HG03432 (cell line): Measurements from ENCODE around the gene A4GALT.
"Not testable (repeated sequence)": the region's sequence is repeated elsewhere in the genome, so short reads cannot be mapped to it uniquely, and the experiment has no call there.

Source experiments
- ATAC-seq: cut with Tn5 transposase; IDR thresholded peaks from one replicate; pipeline ENCODE4 v1.9.1; 2021; ENCODE audit warnings: mild to moderate bottlenecking, moderate library complexity; ENCODE audit not compliant: unreplicated experiment

The A4GALT gene, protein sequence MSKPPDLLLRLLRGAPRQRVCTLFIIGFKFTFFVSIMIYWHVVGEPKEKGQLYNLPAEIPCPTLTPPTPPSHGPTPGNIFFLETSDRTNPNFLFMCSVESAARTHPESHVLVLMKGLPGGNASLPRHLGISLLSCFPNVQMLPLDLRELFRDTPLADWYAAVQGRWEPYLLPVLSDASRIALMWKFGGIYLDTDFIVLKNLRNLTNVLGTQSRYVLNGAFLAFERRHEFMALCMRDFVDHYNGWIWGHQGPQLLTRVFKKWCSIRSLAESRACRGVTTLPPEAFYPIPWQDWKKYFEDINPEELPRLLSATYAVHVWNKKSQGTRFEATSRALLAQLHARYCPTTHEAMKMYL

DNA sequence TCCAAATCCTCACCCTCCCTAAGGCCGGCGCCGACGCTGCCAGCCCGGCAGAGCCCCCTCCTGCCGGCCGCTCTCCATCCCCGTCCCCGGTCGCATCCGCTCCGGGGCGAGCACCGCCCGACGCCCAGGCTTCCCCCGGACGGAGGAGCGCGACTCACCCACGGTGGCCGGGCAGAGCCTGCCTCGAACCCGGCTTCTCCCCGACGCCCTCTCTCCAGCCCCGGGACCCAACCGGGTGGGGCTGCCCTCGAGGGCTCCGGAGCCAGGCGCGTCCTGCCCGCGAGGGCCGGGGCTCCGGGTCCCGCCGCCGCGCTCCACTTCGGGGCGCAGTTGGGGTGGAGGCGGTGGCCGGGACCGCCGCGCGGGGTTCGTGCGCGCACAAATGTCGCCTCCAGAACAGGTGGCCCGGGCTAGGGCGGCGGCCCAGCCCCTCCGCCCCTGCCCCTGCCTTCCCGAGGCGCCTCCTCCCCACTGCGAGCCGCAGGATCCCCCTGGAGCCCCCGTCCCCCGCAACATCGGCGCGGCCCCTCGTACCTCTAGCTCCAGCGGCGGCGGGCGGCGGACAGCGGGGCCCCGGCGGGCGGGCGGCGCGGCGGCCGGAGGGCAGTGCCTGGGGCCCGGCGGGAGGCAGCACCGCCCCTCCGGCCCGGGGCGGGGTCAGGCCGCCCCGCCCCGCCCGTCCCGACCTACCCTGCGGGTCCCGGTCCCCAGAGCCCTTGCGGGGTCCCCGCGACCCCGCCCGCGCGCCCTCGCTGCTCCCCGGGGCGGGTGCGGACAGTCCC is at the start of gene A4GALT:
TSS of gene A4GALT (minus strand) at position 608 of the 782 bp plus-strand sequence. CDS start 26,919 bp downstream, outside the sequence.
- peak; percentile 28 for ATAC-seq

DNA sequence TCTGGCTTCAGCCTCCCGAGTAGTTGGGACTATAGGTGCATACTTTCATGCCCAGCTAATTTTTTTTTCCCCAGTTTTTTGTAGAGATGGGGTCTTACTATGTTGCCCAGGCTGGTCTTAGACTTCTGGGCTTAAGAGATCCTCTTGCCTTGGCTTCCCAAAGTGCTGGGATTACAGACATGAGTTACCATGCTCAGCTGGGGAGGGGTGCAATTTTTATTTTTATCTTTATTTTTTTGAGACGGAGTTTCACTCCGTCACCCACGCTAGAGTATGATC is 49.7 kb upstream of the A4GALT start:
- ATAC-seq = no peak

DNA sequence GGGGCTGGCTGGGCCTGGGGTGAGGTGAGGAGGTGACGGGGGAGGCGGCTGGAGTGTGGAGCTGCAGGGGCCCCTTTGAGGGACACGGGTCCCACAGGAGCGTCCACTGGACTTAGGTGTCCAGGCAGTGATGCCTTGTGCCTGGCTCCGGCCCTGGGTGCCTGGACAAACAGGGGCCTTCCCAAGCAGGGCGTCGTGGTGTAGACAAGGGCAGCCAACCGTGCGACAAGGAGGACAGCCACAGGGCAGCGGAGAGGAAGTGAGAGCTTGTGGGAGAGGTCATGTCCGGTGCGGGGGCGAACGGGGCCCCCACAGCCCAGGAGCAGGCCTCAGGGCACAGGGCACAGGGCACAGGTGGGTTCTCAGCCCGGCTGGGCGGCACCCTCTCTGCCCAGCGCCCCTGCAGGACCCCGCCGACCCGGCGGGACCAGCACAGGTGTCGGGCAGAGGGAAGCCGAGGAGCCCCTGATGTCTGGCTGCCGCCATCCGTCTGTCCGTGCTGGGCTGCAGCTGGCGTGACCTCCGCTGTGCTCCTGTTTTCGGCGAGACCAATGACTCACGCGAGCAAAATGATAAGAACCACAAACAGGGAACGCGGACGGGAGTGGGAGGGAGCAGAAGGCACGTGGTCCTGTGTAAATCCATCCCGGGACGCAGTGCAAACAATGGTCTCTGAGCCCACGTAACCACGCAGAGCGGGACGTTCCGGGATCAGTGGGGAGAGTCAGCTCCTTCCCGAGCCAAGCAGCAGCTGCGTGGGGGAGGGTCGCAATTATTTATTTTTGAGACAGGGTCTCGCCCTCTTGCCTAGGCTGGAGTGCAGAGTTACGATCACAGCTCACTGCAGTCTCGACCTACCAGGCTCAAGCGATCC is 49.1 kb upstream of the A4GALT start:
- ATAC-seq = peak; percentile 79

DNA sequence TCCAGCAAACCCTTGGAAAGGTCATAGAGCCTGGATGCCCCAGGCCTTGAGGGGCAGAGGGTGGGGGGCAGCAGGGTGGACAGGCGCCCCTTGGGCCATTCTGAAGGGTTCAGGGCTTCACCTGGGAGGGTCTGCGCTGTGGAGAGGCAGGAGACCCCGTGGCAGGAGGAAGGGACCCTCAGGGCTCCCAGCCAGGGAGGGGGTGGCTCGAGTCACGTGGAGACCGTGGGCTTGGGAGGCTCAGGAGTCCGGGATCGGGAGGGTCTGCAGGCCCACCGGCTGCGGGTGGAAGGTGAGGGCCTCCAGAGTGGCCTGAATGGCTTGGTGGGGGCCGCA is 48.5 kb upstream of the A4GALT start:
- ATAC-seq = no peak

DNA sequence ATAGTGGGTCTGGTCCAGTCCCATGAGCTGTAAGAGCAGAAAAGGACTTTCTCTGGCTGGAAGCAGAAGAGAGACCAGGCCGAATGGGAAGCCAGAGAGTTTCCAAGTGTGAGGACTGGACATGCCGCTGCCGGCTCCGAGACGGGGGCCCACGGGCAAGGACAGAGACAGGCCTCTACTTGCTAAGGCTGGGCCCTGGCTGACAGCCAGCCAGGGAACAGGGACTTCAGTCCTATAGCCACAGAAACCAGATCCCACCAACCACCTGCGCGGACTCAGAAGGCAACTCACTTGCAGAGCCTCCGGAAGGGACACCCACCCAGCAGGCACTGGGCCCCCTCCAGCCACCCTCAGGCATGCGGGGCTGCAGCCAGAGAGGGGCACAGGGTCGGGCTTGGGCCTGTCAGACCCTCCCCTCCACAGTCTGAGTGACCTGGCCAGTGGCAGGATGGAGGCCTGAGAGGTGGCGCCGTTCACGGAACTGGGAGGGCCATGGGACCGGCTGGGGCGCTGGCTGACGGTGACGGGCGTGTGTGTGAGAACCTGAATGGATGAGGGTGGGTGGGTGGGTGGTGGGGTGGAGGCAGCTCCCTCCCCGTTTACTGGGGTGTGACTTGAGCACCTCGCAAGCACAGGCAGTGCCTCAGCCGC is 47.8 kb upstream of the A4GALT start:
- no peak for ATAC-seq

DNA sequence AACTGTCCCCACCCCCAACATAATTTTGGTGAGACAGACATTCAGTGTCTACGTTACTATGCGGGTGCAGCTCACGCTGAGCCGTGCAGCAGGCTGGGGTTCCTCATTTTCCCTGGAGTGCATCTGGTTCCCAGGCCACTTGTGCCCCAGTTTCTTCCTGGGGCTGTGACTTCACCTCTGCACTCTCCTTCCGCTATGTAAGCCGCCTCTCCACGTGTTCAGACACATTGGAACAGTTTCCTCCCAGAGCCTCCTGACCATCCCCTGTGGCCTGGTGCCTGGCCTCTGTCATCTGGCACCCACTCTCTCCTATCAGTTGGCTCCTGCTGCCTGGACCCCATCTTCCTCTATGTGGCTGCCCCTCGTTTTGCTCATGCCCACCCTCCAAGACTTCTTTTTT is 46.2 kb upstream of the A4GALT start:
- ATAC-seq = no peak

DNA sequence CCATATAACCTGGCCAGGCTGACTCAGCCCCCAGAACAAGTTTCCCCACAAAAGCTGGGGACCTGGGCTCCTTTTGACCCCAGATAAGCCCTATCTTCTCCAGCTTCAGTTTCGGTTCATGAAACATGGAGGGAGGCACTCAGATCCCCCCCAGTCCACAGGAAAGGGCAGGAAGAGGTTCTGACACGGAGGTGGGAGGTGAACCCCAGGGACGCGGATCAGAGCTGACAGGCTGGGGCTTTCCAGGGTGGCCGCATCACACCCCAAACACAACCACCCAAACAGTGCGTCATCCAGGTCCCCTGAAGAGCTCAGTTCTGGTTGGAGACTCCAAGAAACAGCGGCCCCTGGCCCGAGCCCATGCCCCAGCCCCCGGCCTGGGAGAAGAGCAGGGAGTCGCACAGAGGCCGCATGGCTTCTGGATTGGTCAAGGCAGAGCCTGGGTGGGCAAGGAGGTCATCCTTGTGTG is 44.3 kb upstream of the A4GALT start:
- ATAC-seq = no peak

DNA sequence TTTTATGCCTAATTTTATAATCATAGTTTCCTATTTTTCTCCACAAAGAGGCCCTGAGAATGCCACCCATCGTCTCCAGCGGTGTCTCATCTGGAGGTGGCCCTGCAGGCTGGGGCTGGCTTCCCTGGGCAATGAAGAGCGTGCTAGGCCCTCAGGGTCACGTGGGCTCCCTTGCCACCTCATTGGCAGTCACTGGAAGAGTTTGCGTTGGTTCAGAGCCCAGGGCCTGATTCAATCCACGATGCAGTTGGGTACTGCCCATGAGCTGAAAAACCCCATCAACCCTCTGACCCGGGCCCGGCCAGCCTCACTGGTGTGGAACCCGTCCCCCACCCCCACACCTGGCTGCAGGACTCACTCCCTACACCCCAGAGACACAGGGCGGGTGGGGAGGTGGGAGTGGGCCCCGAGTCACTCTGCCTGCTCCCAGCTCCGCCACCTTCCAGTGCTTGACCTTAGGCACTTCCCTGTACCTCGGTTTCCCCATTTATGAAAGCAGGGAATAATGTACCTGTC is 43.4 kb upstream of the A4GALT start:
- no peak for ATAC-seq

DNA sequence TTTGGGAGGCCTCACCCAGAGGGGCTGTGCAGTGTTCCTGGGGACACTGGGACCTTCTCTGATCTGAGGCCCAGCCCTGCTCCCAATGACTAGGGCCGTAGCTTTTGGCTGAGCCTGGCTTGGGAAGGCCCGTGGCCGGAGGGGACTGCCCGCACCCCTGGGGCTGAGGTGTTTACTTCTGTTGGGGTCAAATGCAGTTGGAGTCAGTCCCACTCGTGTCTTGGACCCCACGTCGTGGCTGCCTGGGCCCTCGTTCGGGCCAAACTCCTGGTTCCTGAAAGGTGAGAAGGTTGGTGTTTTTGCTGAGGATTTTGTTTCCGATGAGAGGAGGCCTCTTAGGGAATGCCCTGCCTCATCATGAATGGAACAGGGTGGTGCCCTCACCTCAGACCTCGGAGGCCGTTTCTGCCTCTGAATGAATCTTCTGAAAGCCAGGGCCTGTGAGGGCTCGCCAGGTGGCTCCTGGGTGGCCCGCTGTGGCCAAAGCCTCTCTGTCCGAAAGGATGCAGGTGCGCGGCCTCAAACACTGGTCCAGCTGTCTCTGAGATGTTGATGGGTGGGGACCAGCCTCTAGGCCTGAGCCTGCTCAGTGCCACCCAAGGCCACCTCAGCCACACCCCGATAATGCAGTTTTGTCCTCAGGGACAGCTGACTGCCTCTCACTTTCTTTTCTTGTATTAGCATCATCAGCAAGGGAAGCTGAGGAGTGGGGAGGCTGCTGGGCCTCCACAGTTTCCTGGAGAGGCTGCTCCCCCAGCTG is 40.3 kb upstream of the A4GALT start:
- ATAC-seq = no peak

DNA sequence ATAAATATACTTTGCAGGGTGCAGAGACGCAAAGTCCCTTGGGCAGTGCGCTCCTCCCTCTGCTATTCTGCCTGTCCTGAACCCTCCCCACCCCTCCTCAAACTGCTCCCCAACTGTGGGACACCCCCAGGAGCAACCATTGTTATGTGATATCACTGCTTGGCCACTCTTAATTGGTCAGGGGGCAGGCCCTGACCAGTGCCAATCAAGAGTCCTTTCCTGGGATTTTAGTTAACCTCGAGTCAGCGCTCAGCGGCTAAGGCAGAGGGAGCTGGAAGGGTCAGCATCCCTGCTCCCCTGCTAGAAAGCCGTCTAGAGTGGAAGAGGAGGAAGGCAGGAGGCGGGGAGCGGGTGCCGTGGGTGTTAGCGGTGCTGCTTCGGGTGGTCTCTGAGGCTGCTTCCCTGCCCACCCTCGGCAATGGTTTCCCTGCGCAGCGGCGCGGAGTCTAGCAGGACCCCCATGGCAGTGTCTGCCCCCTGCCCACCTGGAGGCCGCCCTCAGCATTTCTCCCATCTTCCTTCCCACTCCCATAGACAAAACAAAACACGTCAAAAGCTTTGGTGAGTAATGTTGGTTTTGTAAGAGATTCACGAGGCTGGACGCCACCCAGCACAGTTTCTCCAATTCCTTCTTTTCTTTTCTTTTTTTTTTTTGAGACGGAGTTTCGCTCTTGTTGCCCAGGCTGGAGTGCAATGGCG is 38.4 kb upstream of the A4GALT start:
- no peak for ATAC-seq

DNA sequence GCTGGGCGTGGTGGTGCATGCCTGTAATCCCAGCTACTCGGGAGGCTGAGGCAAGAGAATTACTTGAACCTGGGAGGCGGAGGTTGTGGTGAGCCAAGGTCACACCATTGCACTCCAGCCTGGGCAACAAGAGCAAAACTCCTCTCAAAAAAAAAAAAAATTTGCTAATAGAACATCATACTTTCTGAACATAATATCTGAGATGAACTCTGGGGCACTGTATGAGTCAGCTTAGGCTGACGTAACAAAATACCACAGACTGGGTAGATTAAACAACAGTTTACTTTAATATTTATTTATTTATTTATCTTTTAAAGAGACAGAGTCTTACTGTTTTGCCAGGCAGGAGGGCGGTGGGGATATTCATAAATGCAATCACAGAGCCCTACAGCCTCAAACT is 34.9 kb upstream of the A4GALT start:
- not testable (repeated sequence) for ATAC-seq

DNA sequence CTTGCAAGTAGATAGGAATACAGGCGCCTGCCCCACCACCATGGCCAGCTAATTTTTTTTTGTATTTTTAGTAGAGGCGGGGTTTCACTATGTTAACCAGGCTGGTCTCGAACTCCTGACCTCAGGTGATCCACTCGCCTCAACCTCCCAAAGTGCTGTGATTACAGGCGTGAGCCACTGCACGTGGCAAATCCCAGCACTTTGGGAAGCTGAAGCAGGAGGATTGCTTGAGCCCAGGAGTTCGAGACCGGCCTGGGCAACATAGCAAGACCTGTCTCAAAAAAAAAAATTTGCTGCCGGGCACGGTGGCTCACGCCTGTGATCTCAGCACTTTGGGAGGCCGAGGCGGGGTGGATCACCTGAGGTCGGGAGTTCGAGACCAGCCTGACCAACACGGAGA is 34.5 kb upstream of the A4GALT start:
- not testable (repeated sequence) for ATAC-seq

DNA sequence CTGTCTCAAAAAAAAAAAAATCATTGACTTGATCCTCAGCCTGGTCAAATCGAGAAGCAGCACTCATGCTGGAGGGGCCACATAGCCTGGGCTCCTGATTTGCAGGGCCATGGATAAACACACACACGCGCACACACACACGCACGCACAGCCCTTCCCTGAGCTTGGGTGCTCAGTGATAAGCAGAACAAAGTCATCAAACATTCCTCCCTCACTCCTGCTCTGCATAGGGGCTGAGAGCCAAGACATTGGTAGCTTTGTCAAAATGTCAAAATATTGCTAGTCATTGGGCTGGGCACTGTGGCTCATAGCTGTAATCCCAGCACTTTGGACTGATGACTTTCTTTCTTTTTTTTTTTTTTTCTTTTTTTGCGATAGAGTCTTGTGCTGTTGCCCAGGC is 34.0 kb upstream of the A4GALT start:
- ATAC-seq = no peak

DNA sequence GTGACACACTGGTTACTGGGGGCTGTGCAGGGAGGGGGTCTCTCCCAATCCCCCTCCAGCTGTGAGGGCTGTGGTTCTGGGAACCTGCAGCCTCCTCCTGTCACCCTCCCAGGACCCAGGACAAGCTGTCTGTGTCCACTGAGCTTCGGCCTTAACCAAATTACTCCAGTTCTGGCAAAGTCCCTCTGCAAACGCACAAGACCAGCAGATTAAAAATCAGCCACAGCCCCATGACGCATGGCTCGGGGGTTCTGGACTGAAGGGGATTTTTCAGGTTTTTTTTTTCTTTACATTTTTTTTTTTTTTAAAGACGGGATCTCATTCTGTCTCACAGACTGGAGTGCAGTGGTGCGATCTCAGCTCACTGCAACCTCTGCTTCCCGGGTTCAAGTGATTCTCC is 32.2 kb upstream of the A4GALT start:
- peak; percentile 36 for ATAC-seq

DNA sequence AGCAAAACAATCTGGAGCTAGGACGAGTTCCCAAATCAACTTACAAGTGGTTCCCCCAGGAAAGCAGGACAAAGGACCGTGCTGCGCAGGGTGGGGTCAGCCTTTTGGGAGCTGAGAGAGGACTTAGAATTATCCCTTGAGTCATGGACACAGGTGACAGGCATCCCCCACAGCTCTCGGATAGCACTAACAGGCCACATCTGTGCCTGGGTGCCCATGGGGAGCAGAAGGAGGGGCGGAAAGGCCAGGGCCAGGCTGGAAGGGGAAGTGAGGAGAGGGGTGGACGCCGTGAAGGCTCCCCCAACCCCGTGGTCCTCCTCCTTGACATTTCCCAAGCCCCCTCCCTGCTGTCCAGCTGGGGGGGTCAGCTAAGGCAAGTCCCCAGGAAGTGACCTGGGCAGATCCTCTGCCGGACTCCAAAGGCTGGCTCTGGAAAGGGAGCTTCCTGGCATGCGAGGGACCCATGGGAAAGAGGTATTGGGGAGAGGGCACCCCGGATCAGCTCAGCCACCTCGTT is 31.6 kb upstream of the A4GALT start:
- peak; percentile 12 for ATAC-seq

DNA sequence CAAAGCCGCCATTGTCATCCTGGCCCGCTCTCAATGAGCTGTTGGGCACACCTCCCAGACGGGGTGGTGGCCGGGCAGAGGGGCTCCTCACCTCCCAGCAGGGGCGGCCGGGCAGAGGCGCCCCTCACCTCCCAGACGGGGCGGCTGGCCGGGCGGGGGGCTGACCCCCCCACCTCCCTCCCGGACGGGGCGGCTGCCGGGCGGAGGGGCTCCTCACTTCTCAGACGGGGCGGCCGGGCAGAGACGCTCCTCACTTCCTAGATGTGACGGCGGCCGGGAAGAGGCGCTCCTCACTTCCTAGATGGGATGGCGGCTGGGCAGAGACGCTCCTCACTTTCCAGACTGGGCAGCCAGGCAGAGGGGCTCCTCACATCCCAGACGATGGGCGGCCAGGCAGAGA is 29.8 kb upstream of the A4GALT start:
- not testable (repeated sequence) for ATAC-seq

DNA sequence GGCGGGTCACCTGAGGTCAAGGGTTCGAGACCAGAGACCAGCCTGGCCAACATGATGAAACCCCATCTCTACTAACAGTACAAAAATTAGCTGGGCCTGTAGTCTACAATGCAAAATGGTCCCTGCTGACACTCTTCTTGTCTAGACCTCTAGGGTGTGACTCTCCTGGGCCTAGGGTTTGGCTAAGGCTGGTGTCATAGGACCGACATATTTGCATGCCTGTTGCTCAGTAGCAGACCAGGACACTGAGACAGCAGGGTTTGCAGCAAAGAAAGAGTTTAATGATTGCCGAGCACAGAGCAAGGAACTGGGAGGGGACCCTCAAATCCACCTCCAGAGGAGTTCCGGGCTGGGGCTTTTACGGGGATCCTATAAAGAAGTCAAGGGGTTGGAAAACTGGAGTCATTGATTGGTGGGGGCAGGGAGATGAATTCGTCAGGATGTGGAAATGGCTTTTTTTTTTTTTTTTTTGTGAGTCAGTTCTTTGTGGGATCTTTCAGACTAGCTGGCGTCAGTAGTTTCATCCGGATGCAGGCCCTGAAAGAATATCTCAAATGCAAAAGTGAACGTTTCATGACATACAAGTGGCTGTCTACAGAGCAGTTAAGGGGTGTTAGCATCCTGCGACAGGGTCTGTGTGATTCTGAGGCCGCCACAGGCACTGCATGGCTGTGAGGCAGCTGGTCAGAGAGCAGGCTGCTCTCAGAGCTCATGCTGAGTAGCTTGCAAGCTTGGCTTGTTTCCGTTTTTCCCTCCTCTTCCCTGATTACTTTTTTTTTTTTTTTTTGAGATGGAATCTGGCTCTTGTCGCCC is 27.2 kb upstream of the A4GALT start:
- no peak for ATAC-seq

DNA sequence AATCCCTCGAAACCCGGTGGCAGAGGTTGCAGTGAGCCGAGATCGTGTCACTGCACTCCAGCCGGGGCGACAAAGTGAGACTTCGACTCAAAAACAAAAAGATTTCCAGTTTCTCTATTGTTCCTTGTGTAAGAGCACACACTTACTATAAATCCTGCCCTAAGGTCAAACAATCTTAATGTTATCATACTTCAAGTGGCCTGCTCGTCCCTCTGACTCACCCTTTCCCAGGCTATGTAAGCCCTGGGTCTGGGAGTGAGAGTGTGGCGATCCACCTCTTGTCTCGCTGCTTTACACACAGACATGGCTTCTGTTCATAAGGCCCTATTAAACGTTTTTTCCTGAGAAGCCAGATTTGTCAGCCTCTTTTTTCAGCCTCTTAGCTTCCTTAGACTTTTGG is 24.4 kb upstream of the A4GALT start:
- ATAC-seq = no peak
